Ishikawa (cell line): Measurements from ENCODE around the gene IRAK2.

ENCODE experiments used
- CEBPB ChIP-seq: IDR thresholded peaks from 2 replicates; pipeline ENCODE4 v1.6.1; 2012
- CREB1 ChIP-seq: IDR thresholded peaks from 2 replicates; pipeline ENCODE4 v1.6.1; 2012; ENCODE audit warnings: low read depth
- EGR1 ChIP-seq: IDR thresholded peaks from 2 replicates; pipeline ENCODE4 v1.6.1; 2012
- EP300 ChIP-seq: IDR thresholded peaks from 2 replicates; pipeline ENCODE4 v1.6.1; 2012; ENCODE audit warnings: borderline replicate concordance
- FOXM1 ChIP-seq: IDR thresholded peaks from 2 replicates; pipeline ENCODE4 v1.6.1; 2012; ENCODE audit warnings: low read depth, borderline replicate concordance
- NFIC ChIP-seq: IDR thresholded peaks from 2 replicates; pipeline ENCODE4 v1.6.1; 2012
- RAD21 ChIP-seq: IDR thresholded peaks from 2 replicates; pipeline ENCODE4 v1.6.1; 2012; ENCODE audit warnings: low read depth
- REST ChIP-seq: IDR thresholded peaks from 2 replicates; pipeline ENCODE4 v1.6.1; 2012; ENCODE audit warnings: low read depth, mild to moderate bottlenecking
- TAF1 ChIP-seq: IDR thresholded peaks from 2 replicates; pipeline ENCODE4 v1.6.1; 2012; ENCODE audit warnings: low read depth, mild to moderate bottlenecking
- TCF12 ChIP-seq: IDR thresholded peaks from 2 replicates; pipeline ENCODE4 v1.6.1; 2012; ENCODE audit warnings: low read depth
- TEAD4 ChIP-seq: IDR thresholded peaks from 2 replicates; pipeline ENCODE4 v1.6.1; 2012
- YY1 ChIP-seq: IDR thresholded peaks from 2 replicates; pipeline ENCODE4 v1.6.1; 2012; ENCODE audit warnings: low read depth
- ZBTB7A ChIP-seq: IDR thresholded peaks from 2 replicates; pipeline ENCODE4 v1.6.1; 2012; ENCODE audit warnings: low read depth
- TF ChIP-seq, protein P1 (sequence below): IDR thresholded peaks from 2 replicates; pipeline ENCODE4 v1.6.1; 2012
- TF ChIP-seq, protein P2 (sequence below): IDR thresholded peaks from 2 replicates; pipeline ENCODE4 v1.6.1; 2012

Gene IRAK2

GRCh38 chr3:10283638-10284037, 118.9 kb downstream of the IRAK2 start:
- peak; percentile 82 for TF ChIP-seq NFIC
- no peak for TF ChIP-seq TEAD4

GRCh38 chr3:10284496-10284895, 119.8 kb downstream of the IRAK2 start:
- TF ChIP-seq RAD21 (no peak), YY1 (no peak)
- TF ChIP-seq, protein P1, sequence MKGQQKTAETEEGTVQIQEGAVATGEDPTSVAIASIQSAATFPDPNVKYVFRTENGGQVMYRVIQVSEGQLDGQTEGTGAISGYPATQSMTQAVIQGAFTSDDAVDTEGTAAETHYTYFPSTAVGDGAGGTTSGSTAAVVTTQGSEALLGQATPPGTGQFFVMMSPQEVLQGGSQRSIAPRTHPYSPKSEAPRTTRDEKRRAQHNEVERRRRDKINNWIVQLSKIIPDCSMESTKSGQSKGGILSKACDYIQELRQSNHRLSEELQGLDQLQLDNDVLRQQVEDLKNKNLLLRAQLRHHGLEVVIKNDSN, result no peak

- no peak for TF ChIP-seq TCF12
- TF ChIP-seq NFIC, result no peak
- TF ChIP-seq FOXM1, result no peak
- no peak for TF ChIP-seq REST
- no peak for TF ChIP-seq ZBTB7A
- TF ChIP-seq, protein P1, result no peak
- TF ChIP-seq CEBPB, result no peak
- TF ChIP-seq, protein P2, sequence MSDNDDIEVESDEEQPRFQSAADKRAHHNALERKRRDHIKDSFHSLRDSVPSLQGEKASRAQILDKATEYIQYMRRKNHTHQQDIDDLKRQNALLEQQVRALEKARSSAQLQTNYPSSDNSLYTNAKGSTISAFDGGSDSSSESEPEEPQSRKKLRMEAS, result no peak
These were observed 120.8 kb downstream of the IRAK2 start for GRCh38 chr3:10285272-10286132.

- TF ChIP-seq TEAD4, result no peak
- TF ChIP-seq EP300, result no peak
- TF ChIP-seq NFIC, result peak; percentile 77
These were observed 121.4 kb downstream of the IRAK2 start for GRCh38 chr3:10286133-10286524.

GRCh38 chr3:10286596-10287295, 122.0 kb downstream of the IRAK2 start:
- TF ChIP-seq RAD21 (no peak), CREB1 (no peak), TEAD4 (no peak), EP300 (no peak), TCF12 (peak; percentile 21; the same call in 1 of the 2 replicates), FOXM1 (no peak), EGR1 (no peak), ZBTB7A (no peak), CEBPB (peak; percentile 6; the same call in 1 of the 2 replicates), NFIC (peak; percentile 51), REST (no peak), TAF1 (no peak), YY1 (no peak)
- TF ChIP-seq, protein P1, result no peak
- TF ChIP-seq, protein P2, result no peak

- TF ChIP-seq RAD21 (no peak), TAF1 (no peak), ZBTB7A (no peak), TEAD4 (no peak), FOXM1 (no peak), YY1 (no peak), EP300 (no peak)
- TF ChIP-seq, protein P2, result no peak
- TF ChIP-seq, protein P1, result no peak
These were observed 123.3 kb downstream of the IRAK2 start for GRCh38 chr3:10287936-10288574.
